Measurements from ENCODE around the gene CNGA2. TPM values are rescaled to one million over a fixed set of nuclear protein-coding genes. Genes with fewer than 3 reads are reported as not detected.

CNGA2 gene
- total and polyA plus RNA-seq, 2 of the 4 experiments (the other 2 are of a cell fraction), result not detected

DNA sequence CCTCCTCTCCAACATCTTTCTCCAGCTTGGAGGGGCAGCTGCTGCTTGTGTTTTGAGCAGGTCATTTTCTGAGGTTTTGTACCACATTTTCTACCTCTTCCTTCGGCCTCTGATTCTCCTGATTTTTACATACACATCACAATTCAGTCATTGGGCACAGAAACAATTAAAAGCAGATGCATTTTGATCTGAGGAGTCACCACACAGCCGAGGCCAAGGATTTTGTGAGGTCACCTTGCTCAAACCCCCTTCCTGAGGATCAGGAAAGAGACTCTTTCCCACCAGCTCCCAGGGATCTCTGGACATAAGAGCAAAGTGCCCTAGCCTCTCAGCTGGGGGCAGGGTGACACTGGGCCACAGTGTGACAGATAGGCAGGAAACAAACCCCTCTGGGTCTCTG is 24.1 kb upstream of the CNGA2 start:
- Histone ChIP-seq H4K20me1 (ENCODE audit: insufficient read depth, low read length) (no peaks in the 10 kb centered on the region), H2AK5ac (ENCODE audit: low read depth, low read length) (no peak overlapping the region), H4K8ac (ENCODE audit: low read depth in 2 of 2, low read length in 2 of 2) (no peak overlapping the region), H3K9me3 (ENCODE audit: control insufficient read depth, insufficient read depth, low read length) (peaks cover 3% of the 10 kb centered on the region; the same call in 1 of the 2 replicates), H3K9ac (ENCODE audit: low read depth, low read length) (no peak overlapping the region), H2AK9ac (replicated peaks; ENCODE audit: low read depth, low read length, poor library complexity) (no peak overlapping the region), H3K4me2 (ENCODE audit: low read depth, low read length) (no peak overlapping the region), H2BK5ac (ENCODE audit: low read depth, low read length, poor library complexity, severe bottlenecking) (no peak overlapping the region), H4K5ac (ENCODE audit: low read depth, low read length) (no peak overlapping the region), H3K36me3 (ENCODE audit: control insufficient read depth, insufficient read depth, low read length) (no peaks in the 10 kb centered on the region), H3K4me3 (ENCODE audit: insufficient read depth, low read depth, low read length) (no peak overlapping the region), H2BK15ac (ENCODE audit: low read depth, low read length) (no peak overlapping the region), H3K9me1 (ENCODE audit: insufficient read depth, low read length) (no peaks in the 10 kb centered on the region), H3K56ac (ENCODE audit: extremely low read depth, insufficient read depth, low read length) (no peak overlapping the region), H2BK120ac (ENCODE audit: low read depth, low read length) (no peak overlapping the region), H3K4ac (ENCODE audit: low read depth, low read length) (no peak overlapping the region), H2AFZ (replicated peaks; ENCODE audit: low read length, poor library complexity) (no peak overlapping the region), H3K27me3 (ENCODE audit: control insufficient read depth, insufficient read depth, low read length) (no peaks in the 10 kb centered on the region; the same call in 1 of the 2 replicates), H3K18ac (ENCODE audit: low read depth, low read length) (no peak overlapping the region), H3K27ac (ENCODE audit: insufficient read depth, low read length) (no peak overlapping the region), H3K14ac (replicated peaks; ENCODE audit: low read depth, low read length) (no peak overlapping the region), H3K23ac (ENCODE audit: low read depth, low read length) (no peak overlapping the region), H2BK20ac (ENCODE audit: low read depth, low read length) (no peak overlapping the region), H3K4me1 (ENCODE audit: control insufficient read depth, insufficient read depth, low read length) (no peaks in the 10 kb centered on the region), H3K79me1 (ENCODE audit: low read depth in 1 of 2, low read length in 2 of 2) (no peaks in the 10 kb centered on the region), H4K91ac (ENCODE audit: insufficient read depth, low read depth, low read length) (no peak overlapping the region)
- intact Hi-C loops (cut with micrococcal nuclease) (no loop called here), dilution Hi-C loops (cut with HindIII; ENCODE audit: low sequenced_read_pairs, unreplicated experiment) (no loop called here), in situ Hi-C loops (cut with MboI; ENCODE audit: low sequenced_read_pairs) (no loop called here)
- ChIA-PET CTCF (no interaction called here), POLR2A (ENCODE audit: unreplicated experiment) (no interaction called here)
- TF ChIP-seq RFX5 (IDR thresholded peaks at IDR 0.05; ENCODE audit: low read depth, low read length) (no peak), RAD21 (IDR thresholded peaks at IDR 0.05; ENCODE audit: low read length) (no peak), MAZ (IDR thresholded peaks at IDR 0.05; ENCODE audit: borderline replicate concordance, low read depth, low read length) (no peak), MAFK (IDR thresholded peaks at IDR 0.05; ENCODE audit: low read depth, low read length) (no peak), FOS (IDR thresholded peaks at IDR 0.05; ENCODE audit: low read depth, low read length) (no peak), NFE2L2 (IDR thresholded peaks at IDR 0.05; ENCODE audit: low read depth, low read length) (no peak), SMC3 (IDR thresholded peaks at IDR 0.05; ENCODE audit: low read depth, low read length) (no peak), CEBPB (IDR thresholded peaks at IDR 0.05; ENCODE audit: low read depth, low read length) (no peak), RCOR1 (IDR thresholded peaks at IDR 0.05; ENCODE audit: insufficient replicate concordance, low read length) (no peak), BHLHE40 (IDR thresholded peaks at IDR 0.05; ENCODE audit: low read depth, low read length) (no peak)
- TF ChIP-seq, protein P1, sequence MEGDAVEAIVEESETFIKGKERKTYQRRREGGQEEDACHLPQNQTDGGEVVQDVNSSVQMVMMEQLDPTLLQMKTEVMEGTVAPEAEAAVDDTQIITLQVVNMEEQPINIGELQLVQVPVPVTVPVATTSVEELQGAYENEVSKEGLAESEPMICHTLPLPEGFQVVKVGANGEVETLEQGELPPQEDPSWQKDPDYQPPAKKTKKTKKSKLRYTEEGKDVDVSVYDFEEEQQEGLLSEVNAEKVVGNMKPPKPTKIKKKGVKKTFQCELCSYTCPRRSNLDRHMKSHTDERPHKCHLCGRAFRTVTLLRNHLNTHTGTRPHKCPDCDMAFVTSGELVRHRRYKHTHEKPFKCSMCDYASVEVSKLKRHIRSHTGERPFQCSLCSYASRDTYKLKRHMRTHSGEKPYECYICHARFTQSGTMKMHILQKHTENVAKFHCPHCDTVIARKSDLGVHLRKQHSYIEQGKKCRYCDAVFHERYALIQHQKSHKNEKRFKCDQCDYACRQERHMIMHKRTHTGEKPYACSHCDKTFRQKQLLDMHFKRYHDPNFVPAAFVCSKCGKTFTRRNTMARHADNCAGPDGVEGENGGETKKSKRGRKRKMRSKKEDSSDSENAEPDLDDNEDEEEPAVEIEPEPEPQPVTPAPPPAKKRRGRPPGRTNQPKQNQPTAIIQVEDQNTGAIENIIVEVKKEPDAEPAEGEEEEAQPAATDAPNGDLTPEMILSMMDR (conservative IDR thresholded peaks at IDR 0.05; ENCODE audit: low read depth, low read length), result no peak
- no peak for ATAC-seq (ENCODE audit: low read depth)
- WGBS, 2 experiments (ENCODE audit: extremely low coverage in 2 of 2, insufficient read length in 1 of 2), result no CpG with 5 or more reads among the region's 2 CpGs
- BruUV-seq (replicated peaks), result no TSS peak
- DNase-seq, result no peak

Data from IMR-90 (cell line).